ENCODE results near the gene MRAP. TPM values are rescaled to one million over a fixed set of nuclear protein-coding genes. Genes with fewer than 3 reads are reported as not detected.

The MRAP gene
- not detected in 5 replicates for total RNA-seq (2022; extraction: Qiagen RNA extraction)

DNA sequence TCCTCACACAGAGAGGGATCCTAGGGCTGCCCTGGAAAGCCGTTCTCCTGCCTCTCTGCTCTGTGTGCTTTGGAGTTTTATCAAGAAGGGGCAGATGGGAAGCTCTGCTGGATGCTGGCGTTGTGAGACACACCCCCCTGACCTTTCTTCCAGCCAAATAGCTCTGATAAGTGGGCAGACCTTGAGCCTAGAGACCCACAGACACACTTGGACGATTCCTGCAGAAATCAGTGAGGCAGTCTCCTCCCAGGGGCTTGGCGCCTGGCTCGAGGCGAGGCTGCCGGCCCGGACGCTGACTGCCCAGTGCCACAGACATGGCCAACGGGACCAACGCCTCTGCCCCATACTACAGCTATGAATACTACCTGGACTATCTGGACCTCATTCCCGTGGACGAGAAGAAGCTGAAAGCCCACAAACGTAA is at the start of gene MRAP:
TSS of gene MRAP (plus strand) at position 198 of the 424 bp plus-strand sequence. CDS start at position 315, 117 bp downstream.

DNA sequence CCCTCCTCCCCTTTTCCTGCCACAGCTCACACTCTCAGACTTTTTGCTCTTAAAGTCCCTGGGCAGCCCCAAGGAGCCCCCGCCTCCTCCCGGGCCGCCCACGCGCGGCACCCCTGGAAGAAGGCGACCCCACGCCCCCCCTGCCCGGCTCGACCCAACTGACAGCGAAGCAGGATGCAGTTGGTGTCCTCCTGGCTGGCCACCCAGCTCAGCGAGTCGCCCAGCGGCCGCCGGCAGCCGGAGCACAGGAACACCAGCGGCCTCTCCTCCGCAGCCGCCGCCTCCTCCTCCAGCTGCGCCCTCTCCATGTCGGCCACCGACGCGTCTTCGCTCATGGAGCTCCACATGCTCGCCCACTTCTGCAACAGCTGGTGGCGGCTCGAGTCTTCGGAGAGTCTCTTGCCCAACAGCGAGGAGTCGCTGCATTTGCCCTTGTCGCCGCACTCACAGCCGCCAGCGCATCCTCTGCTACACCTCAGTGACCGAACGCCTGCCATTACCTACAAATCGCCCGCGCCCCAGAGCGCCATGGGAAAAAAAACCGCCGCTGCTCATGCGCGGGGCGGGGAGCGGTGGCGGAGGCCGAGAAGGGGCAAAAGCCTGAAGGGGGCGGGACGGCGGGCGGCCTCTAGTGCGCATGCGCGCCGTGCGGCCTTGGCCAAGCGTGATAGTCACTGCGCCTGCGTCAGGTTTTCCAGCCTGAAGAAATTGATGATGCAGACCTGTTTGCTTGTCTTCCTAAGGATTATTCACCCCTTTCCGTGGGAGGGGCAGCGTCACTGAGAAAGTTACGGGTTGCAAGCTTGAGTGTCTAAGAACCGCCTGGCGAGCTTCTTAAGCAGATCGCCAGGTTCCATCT is 19.9 kb upstream of the MRAP start, which contains the start of gene MIS18A:
TSS of gene MIS18A (minus strand) at position 532 of the 859 bp plus-strand sequence. CDS start at position 497, 35 bp downstream.

Other genes starting within 250 kb of the MRAP start
- 12.7 to 15.8 TPM (median 14.7 TPM) in 5 replicates for gene MIS18A, start 19.8 kb upstream of the MRAP start, total RNA-seq (2022; extraction: Qiagen RNA extraction)
- gene URB1, start 94.2 kb downstream of the MRAP start, total RNA-seq (2022; extraction: Qiagen RNA extraction): 9.8 to 14.5 TPM (median 12.1 TPM) in 5 replicates
- 51.5 to 56.8 TPM (median 55.0 TPM) in 5 replicates for gene EVA1C, start 113.9 kb downstream of the MRAP start, total RNA-seq (2022; extraction: Qiagen RNA extraction)

Measured in A549 treated with Mapracorat at 1 μM for 4 hours (cell line).